CD4-positive, alpha-beta T cell (primary cell): ENCODE measurements around the gene JMJD6. TPM values are rescaled to one million over a fixed set of nuclear protein-coding genes. Genes with fewer than 3 reads are reported as not detected.
"Not testable (repeated sequence)": the region's sequence is repeated elsewhere in the genome, so short reads cannot be mapped to it uniquely, and the experiment has no call there.

Experiments used
- ATAC-seq: fragments of 200-7000 bp; cut with Tn5 transposase; one replicate; pipeline ENCODE4 v1.10.0; 2022; ENCODE audit warnings: mild to moderate bottlenecking; ENCODE audit not compliant: poor library complexity
- CTCF ChIA-PET: fragments of 350-600 bp; sonication (Branson Sonifier 250); formaldehyde crosslinking; loops from one replicate; lab custom pipeline; 2021; ENCODE audit warnings: antibody characterized with exemption, inconsistent platforms; lab: Charles Lee
- POLR2A ChIA-PET: fragments of 350-600 bp; sonication (Branson Sonifier 250); formaldehyde crosslinking; loops from one replicate; lab custom pipeline; 2021; ENCODE audit warnings: antibody characterized with exemption, inconsistent platforms; lab: Charles Lee
- DNase-seq, 14 experiments: peaks; one replicate each; pipeline ENCODE4 v3.0.0-alpha.2; 2013 to 2020; ENCODE audit warnings: mixed read lengths in 2 of 14
- H3K27ac ChIP-seq, 2 donors: one replicate each; pipeline versions ENCODE4 v1.5.1 to v1.7.0; 2013; ENCODE audit warnings: low read length in 2 of 2, low read depth in 1 of 2, mild to moderate bottlenecking in 1 of 2
- H3K27me3 ChIP-seq, 2 experiments: 1 replicate in 1 of 2; 2 replicates in 1 of 2; pipeline versions ENCODE4 v1.6.1 to v1.7.0; 2013; ENCODE audit warnings: low read length in 2 of 2, control low read depth in 1 of 2, mild to moderate bottlenecking in 1 of 2, moderate library complexity in 1 of 2; ENCODE audit not compliant: insufficient read depth in 2 of 2, control insufficient read depth in 1 of 2
- H3K36me3 ChIP-seq: one replicate; pipeline ENCODE4 v1.6.1; 2013; ENCODE audit warnings: low read length, control low read depth; ENCODE audit not compliant: insufficient read depth
- H3K4me1 ChIP-seq: one replicate; pipeline ENCODE4 v1.6.1; 2013; ENCODE audit warnings: low read length, control low read depth; ENCODE audit not compliant: insufficient read depth
- H3K4me3 ChIP-seq: one replicate; pipeline ENCODE4 v1.5.1; 2013; ENCODE audit warnings: mild to moderate bottlenecking, low read length, moderate library complexity
- H3K9me3 ChIP-seq, 2 experiments: 1 replicate in 1 of 2; 2 replicates in 1 of 2; pipeline versions ENCODE4 v1.6.1 to v1.7.0; 2013; ENCODE audit warnings: low read length in 2 of 2, mild to moderate bottlenecking in 2 of 2, control low read depth in 1 of 2, moderate library complexity in 1 of 2; ENCODE audit not compliant: control insufficient read depth in 1 of 2, insufficient read depth in 1 of 2
- H3K27ac Mint-ChIP-seq: one replicate; pipeline ENCODE4 v1.8.0; 2020; ENCODE audit warnings: mixed read lengths
- H3K27me3 Mint-ChIP-seq: one replicate; pipeline ENCODE4 v1.8.0; 2021; ENCODE audit warnings: mixed read lengths
- H3K36me3 Mint-ChIP-seq: one replicate; pipeline ENCODE4 v1.8.0; 2021; ENCODE audit warnings: low read depth, mixed read lengths
- H3K4me1 Mint-ChIP-seq: one replicate; pipeline ENCODE4 v1.8.0; 2021; ENCODE audit warnings: low read depth, mixed read lengths
- H3K4me3 Mint-ChIP-seq: one replicate; pipeline ENCODE4 v1.8.0; 2020; ENCODE audit warnings: mild to moderate bottlenecking, mixed read lengths
- H3K9me3 Mint-ChIP-seq: one replicate; pipeline ENCODE4 v1.8.0; 2020; ENCODE audit warnings: mixed read lengths
- CTCF ChIP-seq: fragments of 200-600 bp; IDR thresholded peaks from one replicate; pipeline ENCODE4 v1.8.0; 2022; ENCODE audit warnings: antibody characterized with exemption, mild to moderate bottlenecking
- intact Hi-C, 2 experiments: fragments of 100-400 bp; cut with DNase I in 1 of 2; cut with micrococcal nuclease in 1 of 2; formaldehyde crosslinking; loops; one replicate each; pipeline versions ENCODE4 v1.15.1 to v1.9.0; 2023 to 2025; cut with DNase I, micrococcal nuclease
- total RNA-seq, 174 experiments: library from RNA in 2 of 174; stranded (reverse) in 2 of 174; gene quantifications; one replicate each; pipeline ENCODE4 v1.2.3 and lab custom pipeline; 2021 to 2026

The JMJD6 gene
- total RNA-seq, 2 experiments from 2014 or later: 133 to 134 TPM

GRCh38 chr17:76725580-76726230 is 701 bp downstream of the JMJD6 start:
- Mint-ChIP-seq H3K4me3 (peak overlapping the region; percentile 100), H3K4me1 (peaks cover 49% of the 10 kb centered on the region), H3K9me3 (no peaks in the 10 kb centered on the region), H3K27ac (peak overlapping the region; percentile 99), H3K36me3 (peaks cover 82% of the 10 kb centered on the region), H3K27me3 (no peaks in the 10 kb centered on the region)
- TF ChIP-seq CTCF: no peak
- H3K27me3 ChIP-seq: no peaks in the 10 kb centered on the region
- no peaks in the 10 kb centered on the region for H3K9me3 ChIP-seq
- peak overlapping the region; percentile 93 to 97 for H3K27ac ChIP-seq
- peaks cover 59% of the 10 kb centered on the region for H3K36me3 ChIP-seq
- intact Hi-C loops: loop anchor here (1.0 to 5.0 kb wide), 6 partner anchors 12 to 417 kb away; partner anchors contain the start of genes SEC14L1 (in 1 of the 2) and SRSF2 (in 1 of the 2)
- ATAC-seq: peak; percentile 29
- peaks cover 77% of the 10 kb centered on the region for H3K4me1 ChIP-seq
- POLR2A ChIA-PET: interaction anchor here (0.6 to 5.6 kb wide), 11 partner anchors 8 to 1232 kb away, joined by 3 to 165 read pairs (median 12); partner anchors contain the start of genes MFSD11, MXRA7 and SRSF2
- CTCF ChIA-PET: interaction anchor here (0.6 to 4.2 kb wide), 7 partner anchors 9 to 606 kb away, joined by 3 to 34 read pairs (median 4); partner anchors contain the start of genes MFSD11 and SRSF2
- peak; percentile 49 to 87 (median 66) for DNase-seq
- peak overlapping the region; percentile 77 for H3K4me3 ChIP-seq

- peaks cover 63% of the 10 kb centered on the region for H3K36me3 ChIP-seq
- Mint-ChIP-seq H3K4me1 (peaks cover 44% of the 10 kb centered on the region), H3K9me3 (no peaks in the 10 kb centered on the region), H3K27me3 (no peaks in the 10 kb centered on the region), H3K4me3 (peak overlapping the region; percentile 100), H3K36me3 (peaks cover 86% of the 10 kb centered on the region), H3K27ac (peak overlapping the region; percentile 42)
- intact Hi-C loops: no loop called here
- POLR2A ChIA-PET: interaction anchor here (4.3 to 5.6 kb wide), 2 partner anchors 13 to 52 kb away, joined by 19 to 165 read pairs; partner anchors contain the start of genes MFSD11 and SRSF2
- DNase-seq (no peak), ATAC-seq (no peak)
- TF ChIP-seq CTCF: no peak
- peaks cover 58% of the 10 kb centered on the region for H3K4me1 ChIP-seq
- CTCF ChIA-PET: interaction anchor here (3.1 kb wide), 1 partner anchor 11 kb away, joined by 8 read pairs; no protein-coding TSS in a partner anchor
- no peak overlapping the region for H3K4me3 ChIP-seq
- no peaks in the 10 kb centered on the region for H3K9me3 ChIP-seq
- no peaks in the 10 kb centered on the region for H3K27me3 ChIP-seq
- no peak overlapping the region for H3K27ac ChIP-seq
Measured at GRCh38 chr17:76723812-76724211, 2.6 kb downstream of the JMJD6 start.

GRCh38 chr17:76722977-76723376 is 3.4 kb downstream of the JMJD6 start:
- Mint-ChIP-seq H3K4me3 (peak overlapping the region; percentile 56), H3K27ac (peak overlapping the region; percentile 59), H3K4me1 (peaks cover 43% of the 10 kb centered on the region), H3K36me3 (peaks cover 94% of the 10 kb centered on the region)
- DNase-seq, H3K27me3 Mint-ChIP-seq, POLR2A ChIA-PET, H3K9me3 ChIP-seq, ATAC-seq, H3K9me3 Mint-ChIP-seq, H3K27me3 ChIP-seq, H3K27ac ChIP-seq, H3K4me3 ChIP-seq, intact Hi-C loops: not testable (repeated sequence)
- CTCF ChIA-PET: interaction anchor here (3.1 kb wide), 1 partner anchor 12 kb away, joined by 8 read pairs; no protein-coding TSS in a partner anchor
- peaks cover 69% of the 10 kb centered on the region for H3K36me3 ChIP-seq
- H3K4me1 ChIP-seq: peaks cover 50% of the 10 kb centered on the region
